HG03565 (cell line): ENCODE results near the gene PRKAG2.

Experiments used
- ATAC-seq: cut with Tn5 transposase; IDR thresholded peaks from one replicate; pipeline ENCODE4 v1.9.1; 2021; ENCODE audit warnings: mild to moderate bottlenecking, moderate library complexity; ENCODE audit not compliant: unreplicated experiment

PRKAG2 gene

DNA sequence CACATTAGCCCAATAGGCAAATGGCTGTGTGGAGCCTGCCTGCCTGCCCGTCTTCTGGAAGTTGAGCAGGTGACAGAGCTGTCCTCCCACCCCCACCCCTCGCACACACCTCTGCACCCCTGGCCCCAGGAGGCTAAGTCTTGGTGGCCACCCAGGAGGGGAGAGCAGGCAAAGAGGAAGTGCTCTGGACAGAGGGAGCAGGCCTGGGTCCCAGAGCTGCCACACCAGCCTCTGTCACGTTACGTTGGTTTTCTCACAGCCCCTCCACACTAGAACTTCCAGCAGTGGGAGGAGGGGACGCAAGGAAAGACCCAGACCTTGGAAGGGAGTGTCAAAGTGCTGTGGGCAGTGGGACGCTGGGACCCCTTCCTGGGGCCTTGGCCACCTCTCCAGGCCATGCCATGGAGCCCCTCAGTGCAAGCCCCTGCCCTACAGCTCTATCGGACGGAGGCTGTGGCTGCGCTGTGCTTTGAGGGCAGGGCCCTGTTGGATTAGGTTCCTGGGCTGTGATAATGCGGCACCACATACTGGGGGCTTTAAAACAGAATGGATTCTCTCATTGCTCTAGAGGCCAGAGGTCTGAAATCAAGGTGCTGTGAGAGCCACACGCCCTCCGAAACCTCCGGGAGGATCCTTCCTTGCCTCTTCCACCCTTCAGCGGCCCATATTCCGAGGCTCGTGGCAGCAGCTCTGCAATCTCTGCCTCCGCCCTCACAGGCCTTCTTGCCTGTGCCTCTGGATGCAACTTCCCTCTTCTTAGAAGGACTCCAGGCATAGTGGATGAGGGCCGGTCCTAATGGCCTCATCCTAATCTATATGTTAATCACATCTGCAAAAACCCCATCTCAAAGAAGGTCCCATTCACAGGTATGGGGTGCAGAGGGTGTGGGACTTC is 9.9 kb downstream of the PRKAG2 start:
- no peak for ATAC-seq

DNA sequence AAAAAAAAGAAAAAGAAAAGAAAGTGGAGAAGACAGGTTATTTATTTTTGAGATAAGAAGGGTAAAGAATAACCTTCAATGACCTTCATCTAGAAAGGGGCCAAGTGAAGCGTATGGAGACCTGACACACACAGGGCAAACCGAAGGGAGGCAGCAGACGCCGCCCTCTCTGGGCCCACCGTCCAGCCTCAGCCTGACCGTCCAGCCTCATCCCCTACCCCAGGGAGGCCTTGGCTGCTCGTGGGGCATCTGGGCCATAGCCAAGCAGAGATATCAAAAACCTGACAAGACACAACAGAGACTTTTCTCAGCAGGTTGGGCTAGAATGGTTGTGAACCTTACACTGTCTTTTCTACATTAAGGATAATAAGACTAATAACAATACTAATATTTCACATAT is 10.9 kb downstream of the PRKAG2 start:
- ATAC-seq, result no peak

DNA sequence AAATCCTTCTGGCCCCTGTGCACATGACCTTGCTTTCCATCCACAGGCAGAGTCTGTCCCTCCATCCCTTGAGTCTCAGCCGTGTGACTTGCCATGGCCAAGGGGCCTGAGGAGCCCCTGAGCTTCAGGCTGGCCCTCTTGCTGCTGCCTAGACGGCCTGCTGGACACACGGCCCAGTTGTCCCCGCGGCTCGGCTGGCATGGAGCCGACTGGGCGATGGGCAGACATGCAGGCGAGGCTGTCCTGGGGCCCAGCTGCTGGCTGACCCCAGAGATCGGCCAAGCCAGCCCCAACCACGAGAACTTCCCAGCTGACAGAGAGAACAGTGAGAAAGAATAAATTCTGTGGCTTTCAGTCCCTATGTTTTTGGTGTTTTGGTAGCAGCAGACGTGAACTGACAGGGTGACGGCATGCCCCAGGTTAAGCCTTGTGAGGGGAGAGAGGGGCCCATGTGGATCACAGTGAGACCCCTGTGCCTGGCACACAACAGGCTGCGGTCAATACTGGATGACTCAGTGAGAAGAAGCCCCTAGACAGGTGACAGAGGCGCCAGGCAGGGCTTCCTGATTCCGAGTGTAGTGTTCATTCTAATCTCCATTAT is 11.7 kb downstream of the PRKAG2 start:
- ATAC-seq, result no peak

DNA sequence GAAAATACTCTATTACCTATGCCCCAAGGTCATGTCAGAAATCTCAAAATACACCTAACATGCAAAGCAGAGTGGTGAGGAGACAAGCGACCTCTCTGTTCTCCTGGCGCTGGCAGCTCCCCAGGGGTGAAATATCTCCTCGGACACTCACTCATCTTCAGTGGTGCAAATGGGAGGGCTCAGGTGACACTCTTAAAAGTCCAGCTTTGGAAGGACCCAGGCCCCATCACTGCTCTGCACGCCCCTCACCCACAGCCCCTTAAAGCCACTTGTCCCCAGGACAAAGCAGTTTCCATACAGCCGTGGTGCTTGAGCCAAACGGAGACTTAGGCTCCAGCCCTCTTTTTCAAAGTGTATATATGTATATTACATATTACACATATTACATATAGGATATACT is 12.4 kb downstream of the PRKAG2 start:
- ATAC-seq, result no peak

DNA sequence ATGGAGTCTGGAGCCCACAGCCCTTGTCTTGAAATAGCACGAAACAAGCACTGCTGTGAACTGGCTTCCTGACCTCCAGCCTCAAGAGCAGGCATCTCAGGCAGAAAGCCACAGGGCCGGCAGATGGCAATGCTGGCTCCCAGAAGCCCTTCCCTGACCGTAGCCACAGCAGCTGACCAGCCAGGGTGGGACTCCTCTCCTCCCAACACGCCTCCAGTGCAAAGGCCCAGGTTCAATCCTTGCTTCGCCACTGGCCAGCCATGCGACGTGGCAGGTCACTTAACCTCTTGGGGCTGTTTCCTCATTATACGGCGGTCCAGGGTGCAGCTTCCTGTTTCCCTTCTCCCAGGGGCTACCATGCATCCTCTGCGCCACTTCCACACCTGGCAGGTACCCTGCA is 12.8 kb downstream of the PRKAG2 start:
- no peak for ATAC-seq

DNA sequence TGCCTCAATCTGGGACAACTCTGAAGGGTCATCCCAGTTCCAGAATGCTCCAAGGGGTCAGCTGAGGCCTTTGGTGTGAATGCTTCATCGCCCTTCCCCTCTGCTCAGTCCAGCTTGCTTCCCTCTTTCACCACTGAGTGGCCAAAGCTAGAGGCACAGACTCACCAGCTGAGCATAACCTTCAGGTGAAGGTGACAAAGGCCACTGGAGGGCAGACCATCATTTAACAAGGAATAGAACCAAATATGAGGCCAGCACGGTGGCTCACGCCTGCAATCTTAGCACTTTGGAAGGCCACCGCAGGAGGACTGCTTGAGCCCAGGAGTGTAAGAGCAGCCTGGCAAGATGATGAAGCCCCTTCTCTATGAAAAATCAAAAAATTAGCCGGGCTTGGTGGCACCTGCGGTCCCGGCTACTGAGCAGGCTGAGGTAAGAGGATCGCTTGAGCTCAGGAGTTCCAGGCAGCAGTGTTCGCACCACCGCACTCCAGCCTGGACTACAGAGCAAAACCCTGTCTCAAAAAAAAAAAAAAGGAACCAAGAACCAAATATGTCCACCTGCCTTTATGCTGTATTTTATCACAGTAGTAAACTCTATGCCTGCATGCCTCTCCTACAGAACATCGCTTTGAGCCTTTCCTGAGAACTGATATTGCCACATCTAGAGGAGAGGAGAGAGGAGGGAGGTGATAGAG is 13.4 kb downstream of the PRKAG2 start:
- ATAC-seq, result no peak

DNA sequence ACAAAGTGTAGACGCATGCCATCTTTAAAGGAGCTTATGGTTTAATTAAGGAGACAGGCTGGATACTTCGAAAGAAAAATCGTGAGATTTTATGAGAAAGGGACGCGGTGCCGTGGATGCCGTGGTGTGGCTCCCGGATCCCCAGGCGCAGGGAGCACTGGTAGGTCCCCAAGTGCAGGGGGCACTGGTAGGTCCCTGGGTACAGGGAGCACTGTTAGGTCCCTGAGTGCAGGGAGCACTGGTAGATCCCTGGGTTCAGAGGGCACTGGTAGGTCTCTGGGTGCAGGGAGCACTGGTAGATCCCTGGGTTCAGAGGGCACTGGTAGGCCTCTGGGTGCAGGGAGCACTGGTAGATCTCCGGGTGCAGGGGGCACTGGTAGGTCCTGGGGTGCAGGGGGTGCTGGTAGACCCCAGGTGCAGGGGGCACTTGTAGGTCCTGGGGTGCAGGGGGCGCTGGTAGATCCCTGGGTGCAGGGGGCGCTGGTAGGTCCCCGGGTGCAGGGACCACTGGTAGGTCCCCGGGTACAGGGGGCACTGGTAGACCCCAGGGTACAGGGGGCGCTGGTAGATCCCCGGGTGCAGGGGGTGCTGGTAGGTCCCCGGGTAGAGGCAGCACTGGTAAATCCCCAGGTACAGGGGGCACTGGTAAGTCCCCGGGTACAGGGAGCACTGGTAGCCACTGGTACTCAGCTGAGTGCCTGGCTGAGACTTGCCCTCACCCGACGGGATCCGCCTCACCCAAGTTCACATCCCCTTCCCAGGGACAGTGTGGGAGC is 14.1 kb downstream of the PRKAG2 start:
- no peak for ATAC-seq

DNA sequence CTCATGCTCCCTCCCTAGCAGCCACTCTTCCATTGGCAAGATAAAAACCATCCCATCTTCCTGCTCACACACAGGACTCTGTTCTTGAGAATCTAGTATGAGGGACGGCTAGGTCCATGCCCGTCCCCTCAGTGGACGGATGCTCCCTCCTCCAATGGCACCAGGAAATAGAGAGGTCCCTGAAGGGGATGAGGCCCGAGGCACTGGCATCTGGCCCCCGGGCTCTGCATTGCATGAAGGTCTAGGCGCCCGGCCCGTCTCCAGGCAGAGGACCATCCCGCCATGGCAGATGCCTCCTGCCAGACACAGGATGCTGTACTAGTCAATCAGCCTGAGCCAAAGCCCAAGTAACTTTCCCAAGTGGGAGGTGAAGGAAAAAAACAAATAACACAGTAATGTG is 15.0 kb downstream of the PRKAG2 start:
- ATAC-seq, result no peak

DNA sequence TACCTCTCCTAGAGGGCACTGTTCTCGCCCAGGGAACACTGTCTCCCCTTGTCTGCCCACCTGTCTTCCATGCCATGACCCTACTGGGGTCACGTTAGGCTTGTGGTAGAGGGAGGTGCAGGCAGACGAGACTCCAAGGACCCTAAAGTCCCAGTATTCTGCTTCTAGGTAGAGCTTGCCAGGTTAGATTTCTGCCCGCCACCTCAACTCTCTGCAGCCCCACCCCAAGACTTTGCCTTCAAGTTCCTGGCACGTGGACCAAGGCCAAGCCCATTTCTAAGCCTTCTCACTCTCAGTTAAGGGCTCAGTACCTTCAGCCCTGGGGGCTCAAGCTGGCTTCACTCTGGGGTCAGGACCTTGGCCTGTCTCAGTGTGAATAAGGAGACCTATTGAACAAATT is 16.1 kb downstream of the PRKAG2 start:
- ATAC-seq, result no peak

DNA sequence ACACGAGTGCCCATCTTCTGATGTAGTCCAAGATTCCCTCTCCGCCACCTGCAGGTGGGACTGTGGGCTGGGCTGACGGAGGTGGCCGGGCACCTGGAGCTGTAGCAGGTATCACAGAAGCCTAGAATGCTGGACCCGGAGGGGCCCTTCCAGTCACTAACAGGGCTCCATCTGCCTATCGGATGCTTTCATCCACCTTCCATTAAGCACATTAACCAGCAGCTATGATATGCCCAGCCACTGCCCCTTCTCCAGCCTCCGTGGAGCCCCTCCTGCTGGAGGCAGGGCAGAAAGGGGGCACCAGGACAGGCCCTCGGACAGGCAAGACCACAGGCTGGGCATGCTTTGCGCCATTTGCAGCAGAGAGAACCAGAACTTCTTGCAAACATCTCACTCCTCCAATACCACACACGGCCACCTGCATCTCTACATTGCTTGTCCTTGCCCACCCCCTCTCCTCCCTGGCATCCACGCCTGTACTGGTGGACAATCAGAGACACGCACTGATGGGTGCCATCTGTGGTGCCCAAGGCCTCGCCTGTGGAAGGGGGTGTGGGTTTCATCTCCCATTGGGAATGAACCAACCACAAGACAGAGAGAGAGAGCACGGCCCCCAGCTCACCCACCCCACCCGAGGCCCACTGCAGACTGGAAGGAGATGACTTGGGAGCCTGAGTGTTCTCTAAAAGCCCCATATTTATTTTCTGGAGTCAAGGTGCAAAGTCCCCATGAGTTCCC is 16.8 kb downstream of the PRKAG2 start:
- ATAC-seq, result no peak

DNA sequence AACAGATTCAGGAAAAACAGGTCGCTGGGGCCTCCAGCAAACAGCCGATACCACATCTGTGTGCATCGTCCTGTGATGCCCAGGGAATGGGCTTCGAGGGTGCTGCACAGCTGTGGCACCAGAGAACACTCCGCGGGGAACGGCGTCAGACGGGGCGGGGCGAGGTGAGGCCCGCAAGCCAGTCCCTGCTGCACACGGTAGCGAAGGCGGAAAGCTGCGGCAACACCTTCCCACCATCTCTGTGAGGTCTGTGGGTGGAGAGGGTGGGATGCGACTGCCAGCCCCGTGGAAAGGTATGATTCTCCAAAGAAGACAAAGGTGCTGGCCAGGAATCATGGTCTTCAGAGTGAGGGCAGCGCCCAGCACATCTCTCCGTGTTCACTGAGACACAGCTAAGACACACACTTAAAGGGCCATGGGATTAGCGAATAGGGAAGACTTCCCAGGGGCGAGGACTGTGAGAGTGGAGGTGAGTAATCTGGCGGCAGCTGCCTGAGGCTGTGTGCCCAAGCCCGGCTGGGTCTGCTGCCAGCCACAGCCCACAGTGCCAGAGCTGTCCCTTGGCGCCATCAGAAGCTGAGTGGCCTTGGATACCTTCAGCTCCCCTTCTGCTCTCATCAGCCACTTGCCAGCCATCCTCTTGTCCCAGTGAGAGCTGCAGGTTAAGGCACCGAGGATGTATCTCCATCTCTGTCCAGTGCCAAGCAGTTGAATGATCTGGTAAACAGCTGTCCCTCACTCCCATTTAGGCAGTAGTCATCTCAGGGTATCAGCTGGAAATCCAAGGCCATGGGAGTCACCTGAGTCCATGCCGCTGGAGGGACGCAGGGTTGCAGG is 17.6 kb downstream of the PRKAG2 start:
- ATAC-seq, result no peak

DNA sequence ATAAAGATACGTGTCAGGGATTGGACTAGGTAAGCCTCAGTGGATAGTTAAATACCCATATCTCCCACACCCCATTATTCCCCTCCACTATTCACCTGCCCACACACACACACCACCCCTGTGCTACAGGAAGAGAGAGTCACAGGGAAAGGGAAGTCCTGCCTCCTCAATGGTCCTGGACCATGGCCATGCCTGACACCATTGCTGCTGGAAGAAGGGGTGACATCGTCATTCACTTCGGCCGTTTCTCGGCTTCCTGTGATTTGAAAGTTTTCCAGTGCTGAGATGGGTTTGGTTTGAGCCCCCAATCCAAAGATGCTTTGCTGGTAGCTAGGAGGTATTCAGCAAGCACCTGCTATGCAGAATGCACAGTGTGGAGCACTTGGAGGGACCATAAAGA is 18.5 kb downstream of the PRKAG2 start:
- ATAC-seq, result no peak

DNA sequence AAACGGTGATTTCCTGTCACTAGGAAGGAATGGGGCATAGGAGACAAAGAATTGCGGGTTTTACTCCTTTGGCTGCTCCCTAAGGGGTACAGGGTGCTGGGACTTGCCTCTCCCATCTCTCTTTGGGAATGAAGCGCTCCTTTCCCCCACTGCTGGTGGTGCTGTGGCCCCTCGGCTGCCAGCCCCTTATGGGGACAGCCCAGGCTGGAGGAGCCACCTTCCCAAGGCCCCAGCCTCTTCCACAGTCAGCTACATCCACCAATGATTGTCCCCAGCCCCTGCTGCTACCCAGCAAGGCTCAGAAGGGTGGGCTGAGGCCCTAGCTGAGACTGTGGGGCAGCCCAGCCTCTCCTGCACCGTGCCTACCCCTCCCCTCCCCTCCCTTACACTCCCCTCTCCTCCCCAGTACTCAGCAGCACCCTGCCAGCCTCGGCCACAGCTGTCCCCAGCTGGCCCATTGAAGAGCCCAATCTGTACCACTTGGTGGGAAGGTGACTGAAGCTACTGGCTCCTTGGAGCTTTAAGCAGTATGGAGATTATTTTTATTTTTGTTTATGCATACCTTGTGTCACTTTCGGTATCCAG is 19.0 kb downstream of the PRKAG2 start:
- ATAC-seq, result no peak

DNA sequence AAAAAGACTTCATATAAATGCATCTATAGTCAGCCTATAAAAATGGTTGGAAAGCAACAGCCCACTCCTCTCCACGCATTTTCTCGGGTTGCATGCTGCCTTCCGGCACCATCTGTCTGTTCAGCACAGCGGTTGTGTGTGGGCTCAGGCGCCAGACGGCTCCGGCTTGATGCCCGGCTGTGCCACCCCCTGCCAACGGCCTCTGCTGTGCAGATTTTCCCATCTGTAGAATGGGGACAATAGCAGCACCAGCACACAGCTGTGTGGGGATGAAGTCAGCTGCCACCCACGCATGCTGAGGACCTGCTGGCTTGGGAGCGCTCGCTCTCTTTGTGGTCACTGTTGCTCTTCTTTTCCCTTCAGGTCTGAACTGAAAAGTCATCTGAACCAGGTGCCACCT is 19.5 kb downstream of the PRKAG2 start:
- ATAC-seq, result no peak

DNA sequence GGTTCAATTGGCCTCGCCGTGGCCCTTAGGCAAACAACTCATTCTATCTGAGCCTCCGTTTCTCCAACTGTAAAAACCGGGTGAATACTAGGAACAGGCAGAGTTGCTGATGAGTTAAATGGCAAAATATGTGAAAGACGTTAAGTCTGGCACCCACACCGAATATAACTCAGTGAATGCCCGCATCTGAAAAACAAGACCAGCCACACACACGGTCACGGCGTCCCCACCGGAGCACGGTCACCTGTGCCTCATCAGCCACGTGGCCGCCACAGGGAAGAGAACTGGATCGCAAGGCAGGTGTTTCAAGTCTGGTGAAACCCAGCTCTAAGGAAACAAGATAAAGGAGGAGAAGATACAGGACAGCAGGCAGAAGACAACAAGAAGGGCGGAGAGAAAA is 20.4 kb downstream of the PRKAG2 start:
- ATAC-seq, result no peak

DNA sequence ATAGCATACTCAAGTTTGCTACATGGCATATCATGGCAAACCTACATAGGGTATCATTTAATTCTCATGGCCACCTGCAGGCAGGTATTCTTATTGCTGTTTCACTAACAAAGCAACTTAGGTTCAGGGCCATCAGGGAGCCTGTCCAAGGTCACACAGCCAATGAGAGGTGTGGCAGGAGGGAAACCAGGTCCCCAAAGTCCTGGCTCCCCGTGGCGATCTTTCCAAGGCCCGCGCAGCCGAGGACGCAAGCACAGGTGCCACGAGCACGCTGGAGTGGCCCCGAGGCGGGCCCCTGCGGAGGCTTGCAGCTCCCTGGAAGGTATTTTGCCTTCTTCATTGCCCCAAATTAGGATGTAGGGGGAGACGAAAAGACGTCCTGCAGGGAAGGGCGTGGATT is 20.8 kb downstream of the PRKAG2 start:
- no peak for ATAC-seq

DNA sequence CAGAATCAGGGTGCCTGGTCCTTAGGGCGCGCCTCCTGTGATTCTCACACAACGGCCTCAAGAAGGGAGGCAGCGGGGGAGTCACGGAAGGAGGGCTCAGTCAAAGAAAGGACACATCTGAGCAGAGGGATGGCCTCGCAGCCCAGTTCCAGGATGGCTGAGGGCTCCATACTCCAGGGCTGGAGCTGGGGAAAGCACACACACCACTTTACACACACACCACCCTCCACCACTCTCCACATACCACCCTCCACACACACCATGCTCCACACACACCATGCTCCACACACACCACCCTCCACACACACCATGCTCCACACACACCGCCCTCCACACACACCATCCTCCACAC is 22.2 kb downstream of the PRKAG2 start:
- ATAC-seq, result no peak

DNA sequence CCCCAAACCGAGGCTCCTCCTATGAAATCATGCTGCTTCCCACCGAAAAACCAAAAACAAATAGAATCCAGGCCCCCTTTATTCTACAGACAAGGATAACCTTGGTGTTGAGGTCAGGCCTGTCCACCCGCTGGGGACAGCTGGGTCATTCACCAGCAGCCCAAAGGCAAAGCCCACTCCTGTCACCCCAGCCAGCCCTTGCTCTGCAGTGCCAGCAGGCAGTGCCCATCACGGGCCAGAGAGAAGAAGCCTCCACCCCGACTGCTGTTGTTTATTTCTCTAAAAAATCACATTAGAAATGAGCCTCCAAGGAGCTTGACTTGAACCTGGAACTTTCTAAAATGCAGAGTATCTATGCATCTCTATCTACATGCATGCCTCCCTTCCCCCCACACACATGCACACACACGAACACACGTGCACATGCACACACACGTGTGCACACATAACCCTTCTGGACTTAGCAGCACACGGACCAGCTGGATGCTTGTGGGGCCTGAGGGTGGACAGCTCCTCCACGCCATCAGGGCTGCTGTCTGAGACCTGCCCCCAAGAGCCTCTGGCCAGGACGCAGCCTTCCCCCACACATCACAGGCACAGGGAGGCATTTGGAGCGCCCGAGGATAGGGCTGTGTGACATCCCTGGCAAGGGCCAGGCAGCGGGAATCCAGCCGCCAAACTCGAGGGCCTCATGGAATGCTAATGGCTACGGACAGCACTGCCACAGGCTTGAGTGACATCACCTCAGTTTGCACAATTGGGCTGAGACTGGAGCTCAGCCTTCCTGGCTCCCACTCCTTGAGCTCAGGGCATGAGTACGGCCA is 22.8 kb downstream of the PRKAG2 start:
- no peak for ATAC-seq
